NCI-H146 treated with DMSO at 0.1 percent for 48 hours (cell line): Measurements from ENCODE around the gene PAX4.
"Not testable (repeated sequence)": the region's sequence is repeated elsewhere in the genome, so short reads cannot be mapped to it uniquely, and the experiment has no call there.

ENCODE experiments used
- DNase-seq: peaks from one replicate; lab custom pipeline; 2025; ENCODE audit not compliant: unreplicated experiment; lab: John Stamatoyannopoulos, UW

The PAX4 gene

DNA sequence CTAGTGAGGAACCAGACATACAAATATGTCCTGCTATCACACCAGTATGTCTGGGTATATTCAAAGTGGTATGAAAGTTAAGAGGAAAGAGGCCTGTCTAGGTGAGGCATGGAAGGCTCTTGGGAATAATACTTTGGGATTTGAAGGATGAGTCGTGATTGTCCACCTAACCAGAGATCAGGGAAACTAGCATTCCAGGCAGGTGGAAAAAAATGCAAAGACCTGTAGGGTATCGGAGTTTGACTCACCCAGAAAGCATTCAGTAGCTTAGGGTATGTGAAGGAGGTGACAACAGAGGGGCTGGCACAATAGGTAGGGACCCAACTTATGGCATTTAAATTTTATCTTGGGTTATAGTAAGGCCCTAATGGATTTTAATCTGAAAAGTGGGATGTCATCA is 31.6 kb downstream of the PAX4 start:
- no peak for DNase-seq

DNA sequence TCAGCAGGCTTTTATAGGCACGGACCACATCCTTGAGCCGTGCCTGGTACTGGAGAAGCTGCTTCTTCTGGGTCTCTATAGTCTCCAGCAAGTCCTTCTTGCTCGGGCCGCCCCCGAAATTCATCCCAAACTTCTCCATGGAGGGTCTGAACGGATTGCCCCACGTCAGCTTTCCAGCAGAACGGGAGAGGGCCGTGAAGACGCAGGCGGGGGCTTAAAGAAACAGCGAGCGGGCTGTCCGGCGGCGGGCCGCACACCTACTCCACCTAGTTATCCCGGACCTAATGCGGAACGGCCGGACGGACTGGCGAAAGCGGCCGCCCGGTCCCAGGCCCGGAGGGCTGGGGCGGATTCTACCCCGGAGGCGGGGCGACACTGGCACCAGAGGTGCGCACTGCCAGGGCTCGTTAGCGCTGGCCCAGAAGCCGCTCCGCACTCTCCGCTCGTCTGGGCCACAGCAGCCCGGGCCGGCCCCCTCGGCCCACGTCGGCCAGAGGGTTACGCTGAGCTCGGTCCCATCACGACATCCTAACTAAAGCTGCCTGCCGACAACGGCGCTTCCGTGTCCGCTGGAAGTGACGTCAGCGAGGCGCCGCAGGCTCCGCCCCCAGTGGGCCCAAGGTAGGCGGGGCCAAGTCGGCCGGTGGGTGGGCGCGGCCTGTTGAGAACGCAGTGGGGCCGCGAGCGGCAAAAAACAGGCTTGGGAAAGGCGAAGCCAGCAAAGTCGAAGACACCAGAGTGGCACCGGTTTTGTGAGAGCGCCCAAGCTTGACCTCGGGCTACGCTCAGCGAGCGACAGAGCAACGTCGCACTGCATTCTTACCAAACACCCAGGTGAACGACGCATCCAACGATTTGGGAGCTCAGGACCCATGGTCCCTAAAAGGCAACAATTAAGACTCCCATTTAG is 32.6 kb downstream of the PAX4 start, which contains the start of gene GCC1:
TSS of gene GCC1 (minus strand) at position 553 of the 910 bp plus-strand sequence. CDS start at position 139, 414 bp downstream.
- DNase-seq: peak; percentile 45

DNA sequence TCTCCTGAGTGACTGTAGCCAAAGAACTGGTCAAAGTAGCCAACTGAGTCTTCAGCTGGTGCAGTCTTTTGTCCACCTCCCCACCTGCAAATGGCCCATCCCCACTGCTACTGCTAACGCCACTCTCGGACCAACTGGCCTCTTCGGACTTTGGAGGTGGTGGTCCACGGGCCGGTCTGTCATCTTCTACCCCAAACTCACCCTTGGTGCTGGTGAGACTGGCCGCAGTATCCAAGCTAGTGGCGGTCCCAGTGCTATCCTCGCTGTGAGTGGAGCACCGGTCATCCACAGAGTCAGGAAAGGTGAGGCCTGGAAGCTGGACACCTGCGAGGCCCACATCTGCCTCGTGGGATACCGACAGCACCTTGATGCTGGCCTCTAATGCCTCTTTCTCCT is 33.3 kb downstream of the PAX4 start:
- no peak for DNase-seq

DNA sequence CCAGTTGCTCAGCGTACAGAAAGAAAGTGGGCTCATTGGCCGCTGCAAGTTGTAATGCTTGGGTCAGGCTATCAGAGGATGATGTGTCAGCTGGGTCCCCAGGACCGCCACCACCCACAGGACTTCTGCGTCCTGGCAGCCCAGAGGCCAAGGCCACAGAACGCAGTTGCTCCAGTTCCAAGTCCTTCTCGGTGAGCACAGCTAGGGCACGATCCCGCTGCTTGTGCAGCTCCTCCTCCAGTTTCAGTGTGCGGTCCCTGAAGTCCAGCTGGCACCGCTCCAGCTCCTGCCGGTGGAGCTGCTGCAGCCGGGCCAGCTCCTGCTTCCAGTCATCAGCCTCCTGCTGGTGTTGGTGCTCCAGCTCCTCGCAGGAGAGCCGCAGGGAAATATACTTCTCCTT is 35.6 kb downstream of the PAX4 start:
- no peak for DNase-seq

DNA sequence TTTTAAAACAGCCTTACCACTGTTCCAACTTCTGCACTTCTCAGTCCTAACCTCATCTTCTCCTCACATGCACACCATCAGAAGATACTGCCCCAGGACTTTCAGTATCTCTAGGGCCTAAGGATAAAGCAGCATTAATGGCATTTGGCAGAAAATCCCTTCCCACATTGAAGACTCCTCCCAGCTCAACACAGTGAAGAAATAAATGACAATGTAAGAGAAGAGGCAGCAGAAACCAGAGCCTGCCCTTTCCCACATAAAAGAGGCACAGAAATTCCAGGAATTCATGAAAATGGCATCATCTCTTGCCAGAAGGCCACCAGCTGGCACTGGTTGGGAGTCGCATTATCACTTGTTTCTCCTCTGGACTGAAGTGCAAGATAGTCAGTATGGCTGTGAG is 36.2 kb downstream of the PAX4 start:
- DNase-seq: no peak

DNA sequence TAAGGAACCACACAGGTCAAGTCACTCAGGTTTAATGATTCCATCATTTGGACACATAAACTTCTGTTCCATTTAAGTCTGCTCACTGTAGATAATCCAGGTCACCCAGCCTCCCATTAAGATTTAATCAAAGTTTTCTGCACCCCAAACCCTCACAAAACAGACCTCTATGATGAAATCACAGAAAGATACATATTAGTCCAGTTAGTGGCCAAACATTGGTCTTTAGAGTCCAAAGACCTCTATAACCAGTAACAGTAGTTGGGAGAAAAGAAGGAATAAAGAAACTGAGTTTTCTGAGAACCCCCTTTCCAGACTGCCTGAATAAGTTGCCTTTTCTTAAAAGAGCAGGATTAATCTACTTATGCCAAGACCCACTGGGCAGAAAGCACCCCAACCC is 37.3 kb downstream of the PAX4 start:
- no peak for DNase-seq

DNA sequence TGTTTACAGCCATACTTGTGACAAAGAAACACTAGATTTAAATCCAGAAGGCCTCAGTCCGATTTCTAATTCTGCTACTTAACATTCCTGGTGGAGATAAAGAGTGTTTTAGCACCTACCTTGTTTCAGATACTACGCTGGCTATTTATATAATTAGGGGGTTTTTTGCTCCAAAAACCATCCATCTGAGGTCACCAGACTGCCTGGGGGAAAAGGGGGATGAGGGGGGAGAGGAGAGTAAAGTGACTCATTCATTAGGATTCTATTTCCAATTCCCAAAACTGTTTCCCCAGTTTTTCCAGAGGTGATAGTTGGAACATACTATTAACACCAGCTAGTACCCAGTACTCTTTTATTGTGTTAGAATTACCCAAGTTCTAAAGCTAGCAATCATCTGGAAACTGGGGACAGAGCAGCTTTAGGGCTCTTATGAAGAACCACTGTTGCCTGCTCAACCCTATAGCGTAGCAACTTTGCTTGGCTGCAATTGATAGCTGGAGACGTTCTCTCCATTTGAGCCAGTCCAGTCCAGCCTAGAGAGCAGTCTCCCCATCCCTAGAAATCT is 39.1 kb downstream of the PAX4 start:
- no peak for DNase-seq

DNA sequence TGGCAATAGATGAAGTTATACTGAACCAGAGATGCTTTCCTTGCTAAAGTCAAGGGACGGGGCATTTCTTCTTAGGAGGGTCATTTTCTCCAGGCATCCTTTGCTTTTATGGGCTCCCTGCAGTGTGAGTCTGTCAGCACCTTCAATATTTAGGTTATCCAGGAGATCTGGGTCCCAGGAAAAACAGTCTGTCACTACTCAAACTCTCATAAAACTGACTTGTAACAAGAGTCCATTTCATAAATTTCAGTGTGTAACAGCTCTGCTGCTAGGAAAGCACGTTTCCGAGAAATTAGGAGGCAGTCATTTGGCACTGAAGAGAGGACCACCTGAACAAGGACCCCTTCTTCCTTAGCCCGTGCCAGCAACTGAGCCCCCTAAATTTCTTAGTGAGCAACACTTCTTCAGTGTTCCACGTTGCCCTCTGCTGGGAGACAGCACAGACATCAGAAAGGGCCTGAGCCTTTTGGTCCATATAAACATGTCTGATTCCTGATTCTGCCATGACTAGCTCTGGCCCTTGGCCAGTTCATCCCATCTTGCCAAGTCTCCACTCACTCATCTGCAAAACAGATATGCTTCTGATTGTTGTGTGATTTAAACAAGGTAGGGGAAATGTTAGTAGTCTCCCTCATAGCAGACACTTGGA is 39.8 kb downstream of the PAX4 start:
- no peak for DNase-seq

DNA sequence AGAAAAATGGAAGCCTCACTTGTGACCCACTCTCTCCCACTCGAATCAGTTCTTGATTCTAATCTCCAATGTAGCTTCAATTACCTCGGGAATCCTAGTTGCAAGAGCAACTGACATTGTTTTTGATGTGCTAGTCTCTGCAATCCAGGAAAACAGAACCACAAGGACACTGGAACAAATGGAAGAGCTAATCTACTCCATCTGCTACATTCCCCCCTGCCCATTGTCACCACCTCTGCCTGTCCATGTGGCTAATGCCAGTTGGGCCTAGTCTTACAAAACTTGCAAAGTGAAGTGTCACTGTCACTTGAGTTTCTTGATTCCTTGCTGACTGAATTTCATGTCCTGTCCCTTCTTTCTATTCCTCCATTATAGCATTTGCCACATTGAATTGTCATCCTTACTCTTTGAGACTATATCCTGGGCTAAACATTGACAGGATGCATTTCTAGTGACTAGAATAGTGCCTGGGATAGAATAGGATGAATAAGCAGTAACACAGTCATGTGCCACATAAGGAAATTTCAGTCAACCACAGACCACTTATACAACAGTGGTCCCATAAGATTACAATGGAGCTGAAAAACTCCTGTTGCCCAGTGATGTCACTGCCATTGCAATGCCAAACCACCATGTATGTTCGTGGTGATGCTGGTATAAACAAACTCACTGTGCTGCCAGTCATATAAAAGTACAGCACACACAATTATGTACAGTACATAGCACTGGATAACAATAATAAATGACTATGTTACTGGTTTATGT is 46.0 kb downstream of the PAX4 start:
- DNase-seq: no peak

DNA sequence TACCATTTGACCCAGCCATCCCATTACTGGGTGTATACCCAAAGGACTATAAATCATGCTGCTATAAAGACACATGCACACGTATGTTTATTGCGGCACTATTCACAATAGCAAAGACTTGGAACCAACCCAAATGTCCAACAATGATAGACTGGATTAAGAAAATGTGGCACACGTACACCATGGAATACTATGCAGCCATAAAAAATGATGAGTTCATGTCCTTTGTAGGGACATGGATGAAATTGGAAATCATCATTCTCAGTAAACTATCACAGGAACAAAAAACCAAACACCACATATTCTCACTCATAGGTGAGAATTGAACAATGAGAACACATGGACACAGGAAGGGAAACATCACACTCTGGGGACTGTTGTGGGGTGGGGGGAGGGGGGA is 49.9 kb downstream of the PAX4 start:
- not testable (repeated sequence) for DNase-seq

DNA sequence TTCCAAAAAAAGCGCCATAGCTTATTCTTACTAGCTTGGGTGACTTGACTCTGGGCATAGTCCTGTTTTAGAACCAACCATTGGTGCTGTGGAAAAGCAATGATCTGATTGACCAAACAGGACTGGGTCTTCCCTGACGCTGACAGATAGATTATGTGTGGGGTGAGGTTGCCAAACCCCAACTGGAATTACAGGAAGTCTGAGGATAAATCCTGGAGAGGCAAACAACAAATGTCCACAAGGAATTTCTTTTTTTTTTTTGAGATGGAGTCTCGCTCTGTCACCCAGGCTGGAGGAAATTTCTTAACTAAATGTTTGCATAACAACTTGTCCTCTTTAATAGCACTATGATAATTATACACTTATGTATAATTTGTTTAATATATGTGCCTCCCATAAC is 51.7 kb downstream of the PAX4 start:
- no peak for DNase-seq
